Activated CD4-positive, alpha-beta T cell treated with anti-CD3 and anti-CD28 coated beads for 4 hours (primary cell): ENCODE measurements around the gene LFNG.

Experiments used
- DNase-seq, 2 donors: peaks; one replicate each; pipeline ENCODE4 v3.0.0-alpha.2; 2020

The LFNG gene

DNA sequence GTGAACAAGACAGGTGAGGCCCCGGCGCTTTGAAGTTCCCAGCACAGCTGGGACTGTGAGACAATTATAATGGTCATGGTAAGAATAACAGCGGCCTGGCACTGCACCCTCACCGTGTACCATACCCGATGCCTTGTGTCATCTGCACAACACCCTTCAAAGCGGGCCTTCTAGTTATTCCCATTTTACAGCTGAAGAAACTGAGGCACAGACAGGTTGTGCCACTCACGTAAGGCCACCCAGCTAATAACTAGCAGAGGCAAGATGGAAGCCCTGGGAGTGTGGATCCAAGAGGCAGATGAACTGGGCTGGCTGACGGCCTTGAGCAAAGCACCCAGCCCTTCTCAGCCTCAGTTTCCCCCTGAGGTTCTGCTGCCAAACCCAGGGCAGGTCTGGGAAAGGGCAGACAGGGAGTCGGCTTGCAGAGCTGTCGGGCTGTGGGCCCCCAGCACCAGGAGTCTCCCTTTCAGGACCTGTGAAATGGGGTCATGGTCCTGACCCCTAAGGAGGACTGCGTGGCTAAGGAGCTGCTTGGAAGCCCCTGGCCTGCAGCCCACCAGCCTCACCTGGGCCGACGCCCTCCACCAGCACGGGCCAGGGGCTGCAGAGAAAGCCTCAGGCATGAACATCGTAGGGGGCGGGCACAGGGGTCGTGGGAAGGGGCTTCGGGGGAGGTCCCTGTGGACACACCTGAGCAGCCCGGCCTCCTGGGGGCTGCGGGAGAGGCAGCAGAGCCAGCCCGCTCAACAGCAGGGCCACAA lies 15.3 kb upstream of the LFNG start:
- DNase-seq, result no peak

DNA sequence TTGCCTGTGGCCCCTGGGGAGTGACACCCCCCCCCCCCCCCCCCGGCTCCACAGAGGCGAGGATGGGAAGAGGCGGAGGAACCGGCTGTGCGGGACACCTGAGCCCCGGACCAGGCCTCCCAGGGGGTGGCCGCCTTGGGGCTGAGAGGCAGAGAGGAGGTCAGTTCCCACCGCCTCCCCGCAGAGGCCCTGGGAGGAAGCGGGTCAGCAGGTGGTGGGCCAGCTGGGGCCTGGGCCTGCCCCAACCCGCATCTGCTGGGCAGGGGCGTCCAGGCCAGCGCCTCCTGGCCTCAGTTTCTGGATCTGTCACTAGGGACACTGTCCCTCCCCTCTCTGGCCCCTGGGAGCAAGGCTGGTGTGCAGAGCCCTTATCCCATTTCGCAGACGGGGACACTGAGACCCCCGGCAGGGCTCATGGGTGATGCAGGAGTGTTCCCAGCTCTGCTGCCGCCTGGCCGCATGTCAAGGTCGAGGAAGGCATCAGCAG lies 14.6 kb upstream of the LFNG start:
- no peak for DNase-seq

DNA sequence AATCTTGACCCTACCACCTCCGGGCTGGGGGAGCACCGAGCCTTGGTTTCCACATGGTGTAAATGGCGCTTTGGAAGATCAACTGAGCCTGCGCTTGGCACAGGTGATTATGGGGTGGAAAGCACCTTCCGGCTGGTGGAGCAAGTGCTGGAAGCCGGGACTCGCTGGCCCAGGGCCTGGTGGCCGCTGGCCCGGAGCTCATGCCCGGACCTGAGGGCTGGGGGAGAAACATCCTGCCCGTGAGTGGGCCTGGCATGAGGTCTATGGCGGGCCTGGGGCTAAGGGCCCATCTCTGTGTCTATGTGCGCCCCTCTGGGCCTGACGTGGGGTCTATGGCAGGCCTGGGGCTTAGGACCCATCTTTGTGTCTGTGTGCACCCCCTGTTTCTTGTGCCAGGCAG lies 14.2 kb upstream of the LFNG start:
- DNase-seq, result no peak

DNA sequence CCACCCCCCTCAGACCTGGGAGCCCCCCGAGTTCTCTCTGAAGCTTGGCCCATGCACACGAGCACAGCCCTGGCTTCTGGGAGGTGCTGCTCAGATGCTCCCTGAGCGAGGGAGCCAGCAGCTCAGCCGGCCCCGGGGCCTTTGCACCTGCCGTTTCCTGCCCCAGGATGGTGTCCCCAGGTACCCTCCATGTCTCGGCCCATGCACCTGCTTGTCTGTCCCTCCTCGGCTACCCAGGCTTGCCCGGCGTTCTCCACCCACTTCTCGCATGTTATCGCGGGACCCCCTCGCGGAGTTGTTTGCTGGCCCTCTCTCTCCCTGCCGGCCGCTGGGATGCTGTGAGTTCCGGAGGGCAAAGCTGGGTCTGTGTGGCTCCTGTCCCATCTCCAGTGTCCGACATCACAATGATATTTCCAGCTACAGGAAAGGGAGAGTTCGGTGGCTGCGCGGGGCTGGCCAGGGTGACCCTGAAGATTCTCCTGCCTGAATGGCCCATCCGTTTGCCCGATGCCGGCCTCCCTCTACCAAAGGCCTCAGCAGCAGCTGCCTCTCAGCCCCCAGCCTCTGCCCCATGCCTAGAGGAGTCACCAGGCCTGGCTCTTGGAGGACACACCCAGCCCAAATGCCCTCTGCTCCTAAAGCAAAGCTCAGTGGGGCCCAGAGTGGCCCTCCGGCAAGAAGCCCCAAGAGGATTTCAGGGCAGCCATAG lies 12.2 kb upstream of the LFNG start:
- no peak for DNase-seq

DNA sequence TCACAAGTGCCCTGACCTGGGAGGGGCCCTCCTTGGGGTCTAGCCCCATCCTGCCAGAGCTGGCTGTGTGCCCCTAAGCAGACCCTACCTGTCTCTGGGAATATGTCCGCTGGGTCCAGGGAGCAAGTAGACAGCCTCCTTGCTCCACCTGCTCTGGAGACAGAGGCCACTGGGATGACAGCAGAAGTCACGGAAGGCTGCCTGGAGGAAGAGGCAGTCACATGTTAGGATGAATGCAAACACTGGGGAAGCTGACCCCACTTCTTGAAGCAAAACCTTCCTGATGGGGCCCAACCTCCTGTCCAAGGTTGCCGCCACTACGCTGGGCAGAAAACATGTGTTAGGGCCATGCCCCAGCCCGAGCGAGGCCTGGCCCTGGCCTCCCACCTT lies 11.7 kb upstream of the LFNG start:
- DNase-seq, result no peak

DNA sequence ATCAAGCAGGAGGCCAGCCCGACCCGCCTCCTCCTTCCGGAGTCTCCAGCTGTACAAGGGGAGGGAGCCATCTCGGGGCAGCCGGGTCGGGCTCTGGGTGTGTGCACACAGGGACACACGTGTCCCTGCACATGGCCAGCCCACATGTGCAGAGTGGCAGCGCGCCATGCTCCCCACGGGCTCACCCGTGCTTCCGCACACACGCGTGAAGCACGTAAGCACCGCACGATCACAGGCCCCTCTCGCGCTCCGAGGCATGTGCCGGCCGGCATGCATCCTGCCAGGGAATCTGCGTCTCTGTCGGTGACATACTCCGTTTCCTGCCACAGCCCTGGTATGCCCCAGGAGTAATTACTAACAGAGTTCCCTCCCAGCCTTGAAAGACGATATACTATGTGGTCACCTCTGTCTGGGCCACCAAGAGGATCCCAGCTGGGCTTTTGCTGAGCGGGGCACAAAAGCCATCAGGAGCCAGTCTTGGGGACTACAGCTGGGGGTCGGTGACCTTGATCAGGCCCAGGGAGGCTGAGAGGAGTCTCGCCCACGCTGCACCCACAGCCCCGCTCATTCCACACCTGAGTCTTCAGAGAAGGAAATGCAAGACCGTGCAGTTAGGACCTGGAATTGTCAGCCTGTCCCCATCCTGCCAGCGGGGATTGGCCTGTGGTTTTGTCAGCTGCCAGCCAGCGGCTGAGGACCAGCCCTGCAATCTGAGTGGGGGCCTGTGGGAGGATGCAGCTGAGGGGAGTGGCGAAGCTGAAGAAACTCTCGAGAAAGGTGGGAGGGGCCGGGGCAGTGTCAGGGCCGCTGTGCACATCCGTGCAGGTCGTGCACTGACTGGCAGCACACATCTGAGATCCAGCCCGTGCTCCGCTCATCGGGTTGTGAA lies 11.0 kb upstream of the LFNG start:
- peak; percentile 65 to 70 for DNase-seq

DNA sequence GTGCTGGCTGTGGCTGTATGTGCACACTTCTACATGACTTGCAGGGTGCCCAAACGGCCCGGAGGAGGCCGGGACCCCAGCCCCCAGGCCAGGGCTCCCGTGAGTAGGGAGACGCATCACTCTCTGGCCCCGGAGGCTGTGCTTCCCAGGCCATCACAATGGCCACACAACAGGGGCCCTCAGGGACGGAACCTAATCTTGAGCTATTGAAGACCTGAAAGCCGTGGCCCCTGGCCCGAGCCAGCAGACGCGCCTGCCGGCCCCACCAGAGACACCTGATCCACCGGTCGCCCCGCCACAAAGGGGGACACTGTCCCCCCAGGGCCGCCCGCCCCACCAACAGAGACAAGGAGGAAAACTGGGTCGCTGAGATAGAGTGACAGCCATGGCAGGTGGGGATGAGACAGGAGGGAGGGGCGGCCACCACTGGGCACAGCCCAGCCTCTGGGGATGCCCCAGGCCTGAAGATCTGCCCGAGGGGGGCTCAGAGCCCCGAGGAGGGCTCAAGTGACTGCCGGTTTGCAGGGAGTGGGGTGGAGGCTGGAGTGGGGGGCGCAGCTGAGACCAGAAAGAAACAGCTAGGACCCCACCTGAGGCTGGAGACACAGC lies 10.2 kb upstream of the LFNG start:
- no peak for DNase-seq

DNA sequence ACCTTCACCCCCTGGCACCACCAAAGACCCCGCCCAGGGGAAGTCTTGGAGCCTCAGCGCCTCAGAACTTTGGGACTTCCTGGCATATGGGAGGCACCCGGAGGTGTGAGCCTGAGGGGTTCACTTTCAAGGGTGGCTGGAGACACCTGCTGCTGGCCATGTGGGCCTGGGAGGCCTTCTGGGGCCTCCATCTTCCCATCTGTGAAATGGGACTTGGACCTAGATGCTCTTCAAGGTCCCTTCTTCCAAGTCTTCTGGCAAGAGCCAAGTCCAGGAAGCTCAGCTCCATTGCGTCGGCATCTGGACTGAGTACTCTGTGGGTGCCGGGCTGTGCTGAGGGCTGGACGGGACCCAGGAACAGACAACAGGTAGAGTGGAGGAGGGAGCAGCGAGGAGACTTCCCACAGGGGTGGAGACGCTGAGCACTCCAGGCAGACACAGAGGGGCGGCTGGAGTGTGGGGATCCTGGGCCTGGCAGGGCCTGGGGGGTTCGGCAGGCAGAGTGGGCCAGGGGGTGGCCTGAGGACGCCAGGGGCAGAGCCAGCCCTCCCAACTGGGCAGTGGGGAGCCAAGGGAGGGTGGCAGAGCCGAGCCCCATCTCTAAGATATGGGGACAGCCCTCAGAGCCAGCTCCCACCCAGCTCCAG lies 9.3 kb upstream of the LFNG start:
- DNase-seq, result no peak

DNA sequence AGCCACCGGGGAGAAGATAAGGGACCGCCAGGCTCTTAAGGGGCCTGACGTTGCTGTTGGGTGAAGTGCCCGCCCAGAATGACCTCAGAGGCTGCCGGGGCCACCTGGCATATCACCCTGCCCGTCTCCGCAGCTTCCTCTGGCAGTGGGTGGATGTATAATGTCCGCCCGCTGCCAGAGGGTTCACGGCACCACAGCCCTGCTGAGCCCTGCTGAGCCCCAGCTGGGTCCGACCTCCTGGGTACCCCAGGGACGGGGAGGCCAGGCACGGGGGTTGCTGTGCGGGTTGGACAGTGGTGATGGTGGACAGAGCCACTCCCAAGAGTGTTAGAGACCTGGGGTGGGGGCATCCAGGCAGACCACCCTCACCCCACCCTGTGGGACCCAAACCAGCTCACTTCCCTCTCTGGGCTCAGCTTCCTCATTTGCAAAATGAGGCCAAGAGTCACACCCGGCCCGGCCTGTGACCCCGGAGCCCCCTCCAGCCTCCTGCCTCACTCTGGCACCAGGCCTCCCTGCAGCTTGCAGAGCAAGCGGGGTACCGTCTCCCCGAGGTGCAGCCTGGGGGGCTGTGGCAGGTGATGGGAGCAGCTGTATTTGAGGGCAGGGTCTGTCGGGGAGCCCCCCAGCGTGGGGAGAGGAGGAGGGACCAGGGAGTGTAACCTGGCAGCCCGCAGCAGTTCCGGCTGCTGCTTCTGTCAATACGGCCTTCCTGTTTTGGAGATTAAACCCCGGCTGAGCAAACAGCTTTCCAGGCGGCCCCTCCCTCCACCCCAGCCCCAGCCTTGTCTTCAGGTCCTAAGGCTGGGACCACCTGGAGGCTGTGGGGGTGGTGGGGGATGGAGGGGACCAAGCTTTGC lies 8.4 kb upstream of the LFNG start:
- peak; percentile 46 to 54 for DNase-seq

DNA sequence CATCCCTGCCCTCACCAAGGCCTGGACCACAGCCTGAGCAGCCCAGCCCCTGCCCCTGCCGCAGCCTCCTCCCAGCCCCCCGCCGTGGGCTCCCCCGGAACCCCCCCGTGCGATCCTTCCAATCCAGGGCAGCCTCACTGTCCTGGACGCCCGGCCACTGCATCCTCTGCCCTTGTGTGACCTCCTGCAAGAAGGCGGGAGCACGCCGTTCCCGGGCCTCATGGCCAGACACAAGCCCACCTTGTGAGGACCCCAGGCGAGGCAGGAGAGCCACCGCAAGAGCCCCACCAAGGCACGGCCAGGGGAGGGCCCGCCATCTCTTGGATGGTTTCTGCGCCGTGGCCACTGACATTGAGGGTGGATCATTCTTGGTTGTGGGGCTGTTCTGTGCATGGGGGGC lies 7.8 kb upstream of the LFNG start:
- DNase-seq, result no peak

DNA sequence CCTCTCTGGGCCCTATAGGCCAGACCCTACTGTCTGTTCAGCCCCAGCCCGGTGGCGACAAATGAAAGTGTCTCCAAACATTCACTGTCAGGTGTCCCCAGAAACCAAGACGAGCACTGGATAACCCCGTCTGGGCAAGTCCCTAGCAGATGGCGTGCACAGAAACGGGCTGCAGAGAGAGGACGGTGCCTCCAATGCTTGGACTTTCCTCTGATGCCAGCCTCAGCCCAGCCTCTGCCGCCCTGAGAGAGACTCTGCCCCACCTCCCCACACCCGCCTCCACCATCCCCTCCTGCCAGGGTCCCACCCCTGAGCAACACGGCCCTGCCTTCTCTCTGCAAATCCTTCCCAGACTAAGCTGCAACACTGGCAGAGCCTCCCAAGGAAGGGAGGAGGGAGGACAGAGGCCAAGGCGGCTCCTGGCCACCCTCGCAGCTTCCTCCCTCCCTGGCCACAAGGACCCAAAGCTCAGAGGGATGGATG lies 7.4 kb upstream of the LFNG start:
- DNase-seq, result no peak

DNA sequence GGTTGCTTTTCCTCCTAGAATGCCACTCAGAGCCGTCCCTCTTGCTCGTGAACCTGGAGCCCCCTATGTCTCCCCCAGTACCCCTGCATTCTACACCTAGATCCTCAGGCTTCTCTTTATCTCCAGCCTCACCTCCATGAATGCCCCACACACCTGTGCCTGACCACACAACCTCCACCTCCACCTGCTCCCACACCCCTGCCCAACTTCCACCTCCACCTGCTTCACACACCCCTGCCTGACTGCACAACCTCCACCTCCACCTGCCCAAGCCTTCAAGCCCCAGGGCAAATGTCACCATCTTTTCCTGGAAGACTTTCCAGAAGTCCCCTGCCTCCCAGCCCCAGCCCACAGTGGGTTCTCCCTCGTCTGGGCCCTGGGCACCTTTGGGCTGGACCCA lies 6.9 kb upstream of the LFNG start:
- DNase-seq, result no peak

DNA sequence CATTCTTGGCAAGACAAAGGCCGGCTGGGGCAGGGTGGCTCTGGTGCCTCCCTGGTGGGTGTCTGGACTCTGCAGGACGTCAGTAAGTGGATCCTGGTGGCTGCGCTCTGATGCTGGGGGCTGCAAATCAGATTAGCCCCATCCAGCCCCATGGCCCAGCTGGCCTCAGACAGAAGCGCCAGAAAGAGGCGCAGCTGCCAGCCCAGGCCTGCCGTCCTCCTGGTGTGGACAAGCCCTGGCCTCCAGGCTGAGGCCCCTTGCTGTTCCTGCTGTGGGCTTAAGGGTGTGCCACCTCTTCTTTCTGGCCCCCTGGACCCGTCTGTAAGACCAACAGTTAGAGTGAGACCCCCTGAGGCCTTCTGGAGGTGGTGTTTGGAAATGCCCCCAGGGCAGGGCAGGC lies 5.9 kb upstream of the LFNG start:
- no peak for DNase-seq

DNA sequence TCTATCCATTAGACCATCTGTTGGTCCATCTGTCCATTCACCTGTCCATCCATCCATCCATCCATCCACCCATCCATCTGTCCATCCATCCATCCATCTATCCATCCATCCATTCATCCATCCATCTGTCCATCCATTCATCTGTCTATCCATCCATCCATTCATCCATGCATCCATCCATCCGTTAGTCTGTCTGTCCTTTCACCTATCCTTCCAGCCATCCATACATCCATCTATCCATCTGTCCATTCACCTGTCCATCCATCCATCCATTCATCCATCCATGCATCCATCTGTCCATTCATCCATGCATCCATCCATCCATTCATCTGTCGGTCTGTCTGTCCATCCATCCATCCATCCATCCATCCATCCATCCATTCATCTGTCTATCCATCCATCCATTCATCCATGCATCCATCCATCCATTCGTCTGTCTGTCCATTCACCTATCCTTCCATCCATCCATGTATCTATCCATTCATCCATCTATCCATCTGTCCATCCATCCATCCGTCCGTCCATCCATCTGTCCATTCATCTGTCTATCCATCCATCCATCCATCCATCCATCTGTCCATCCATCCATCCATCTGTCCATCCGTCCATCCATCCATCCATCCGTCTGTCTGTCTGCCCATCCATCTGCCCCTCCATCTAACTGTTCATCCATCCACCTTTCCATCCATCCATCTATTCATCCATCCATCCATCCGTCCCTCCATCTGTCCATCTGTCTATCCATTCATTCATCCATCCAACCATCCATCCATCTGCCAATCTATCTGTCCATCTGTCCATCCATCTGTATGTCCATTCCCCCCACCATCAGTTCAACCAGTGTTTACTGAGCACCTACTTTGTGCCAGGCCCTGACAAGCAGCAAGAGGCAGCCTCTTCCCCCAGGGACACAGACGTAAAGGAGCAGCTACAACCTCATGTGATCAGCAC lies 4.8 kb upstream of the LFNG start:
- DNase-seq, result no peak

DNA sequence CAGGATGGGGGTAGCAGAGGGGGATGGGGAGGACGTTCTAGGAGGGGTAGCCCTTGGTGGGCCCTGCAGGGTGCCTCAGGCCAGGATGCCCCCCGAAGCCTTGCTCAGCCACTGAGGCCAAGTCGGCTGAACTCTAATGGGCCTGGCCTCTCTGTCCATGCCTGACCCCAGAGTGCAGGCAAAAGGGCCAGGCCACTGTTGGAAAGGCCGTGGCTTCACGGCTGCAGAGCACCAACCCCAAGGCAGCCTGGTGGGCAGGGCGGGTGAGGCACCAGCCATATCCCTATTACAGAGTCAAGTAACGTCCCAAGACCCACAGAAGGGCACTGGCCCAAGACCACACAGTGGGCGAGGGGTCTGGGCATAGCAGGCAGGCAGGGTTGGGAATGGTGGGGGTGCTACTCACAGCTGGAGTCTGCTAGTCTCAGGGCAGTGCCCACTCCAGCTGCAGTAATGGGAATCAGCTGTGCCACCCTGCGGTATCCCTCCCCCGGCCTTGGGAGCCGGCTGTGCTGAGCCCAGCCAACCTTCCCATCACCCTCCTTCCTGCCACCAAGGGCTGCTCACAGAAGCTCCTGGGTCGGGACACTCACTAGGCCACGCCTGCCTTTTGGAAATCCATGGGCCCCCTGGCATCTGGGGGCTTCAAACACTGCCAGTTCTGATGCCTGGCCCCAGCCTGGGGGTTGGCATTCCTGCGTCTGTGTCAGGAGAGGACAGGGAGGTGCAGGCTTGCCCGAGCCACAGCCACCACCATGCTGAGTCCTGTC lies 4.0 kb upstream of the LFNG start:
- no peak for DNase-seq

DNA sequence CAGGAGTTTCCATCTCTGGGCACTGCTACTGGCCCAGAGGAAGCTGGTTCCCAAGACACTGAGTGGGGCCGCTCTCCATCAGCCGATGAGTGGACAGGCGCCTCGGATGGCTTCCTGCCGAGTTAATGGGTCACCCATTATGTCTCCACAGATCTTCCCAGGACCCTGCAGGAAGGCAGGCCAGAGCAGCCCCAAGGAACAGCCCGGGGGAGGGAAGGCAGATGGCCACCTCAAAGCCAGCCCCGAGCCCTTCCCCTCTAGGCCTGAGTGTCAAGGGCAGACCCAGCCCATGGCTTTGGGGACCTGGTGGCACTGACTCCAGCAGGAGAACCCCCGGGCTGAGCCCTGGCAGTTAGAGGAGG lies 3.4 kb upstream of the LFNG start:
- DNase-seq, result no peak

DNA sequence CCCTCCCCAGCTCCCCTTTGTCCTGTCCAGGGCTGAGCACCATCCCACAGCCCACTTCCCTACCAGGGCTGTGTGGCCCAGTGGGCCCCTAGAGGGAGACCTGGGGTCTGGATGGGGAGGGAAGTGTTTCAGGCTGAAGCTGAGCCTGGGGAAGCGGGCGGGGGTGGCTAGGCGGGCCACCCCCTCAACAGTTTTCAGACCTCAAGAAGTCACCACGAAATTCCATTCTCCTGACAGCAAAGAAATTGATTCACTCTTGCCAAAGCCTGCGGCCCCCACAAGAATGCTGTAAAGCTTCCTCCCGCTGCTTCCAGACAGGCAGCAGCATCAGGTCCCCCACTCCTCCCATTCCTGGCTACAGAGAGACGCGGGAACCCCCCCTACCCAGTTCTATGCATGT lies 2.5 kb upstream of the LFNG start:
- no peak for DNase-seq

DNA sequence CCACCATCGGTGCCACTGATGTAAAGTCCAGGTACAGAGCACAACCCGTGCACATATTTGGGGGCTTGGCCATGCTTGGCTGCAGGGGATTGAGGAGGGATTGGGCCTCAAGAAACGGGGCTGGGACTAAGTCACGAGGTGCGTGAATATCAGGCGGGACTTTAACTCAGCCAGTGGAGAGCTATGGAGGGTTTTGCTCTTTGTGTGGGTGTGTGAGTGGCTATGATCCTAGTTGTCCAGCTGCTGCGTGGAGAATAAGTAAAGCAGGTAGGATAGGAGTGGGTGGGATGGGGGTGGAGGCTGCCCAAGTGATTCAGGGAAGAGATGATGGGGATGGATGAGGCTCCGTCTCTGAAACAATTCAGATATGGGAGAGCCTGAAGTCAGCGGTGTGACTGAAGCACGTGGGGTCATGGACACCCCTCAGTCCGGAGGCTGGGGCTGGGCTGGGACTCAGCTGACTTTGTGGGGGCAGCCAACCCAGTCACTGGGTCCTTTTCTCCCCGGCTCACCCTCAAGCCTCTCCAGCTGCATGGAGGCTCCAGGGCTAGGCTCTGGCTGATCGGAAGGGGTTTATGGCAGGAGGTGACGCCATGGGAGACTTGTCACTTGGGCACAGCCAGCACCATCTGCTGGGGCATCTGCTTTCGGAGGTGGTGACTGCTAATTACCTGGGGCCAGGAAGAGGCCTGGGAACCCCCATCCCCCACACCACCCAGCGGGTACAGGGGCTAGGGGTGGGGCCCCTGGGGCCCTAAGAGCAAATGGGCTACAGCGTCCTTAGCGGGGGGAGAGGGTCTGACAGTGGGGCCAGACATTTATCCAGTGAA lies 1.7 kb upstream of the LFNG start:
- no peak for DNase-seq

DNA sequence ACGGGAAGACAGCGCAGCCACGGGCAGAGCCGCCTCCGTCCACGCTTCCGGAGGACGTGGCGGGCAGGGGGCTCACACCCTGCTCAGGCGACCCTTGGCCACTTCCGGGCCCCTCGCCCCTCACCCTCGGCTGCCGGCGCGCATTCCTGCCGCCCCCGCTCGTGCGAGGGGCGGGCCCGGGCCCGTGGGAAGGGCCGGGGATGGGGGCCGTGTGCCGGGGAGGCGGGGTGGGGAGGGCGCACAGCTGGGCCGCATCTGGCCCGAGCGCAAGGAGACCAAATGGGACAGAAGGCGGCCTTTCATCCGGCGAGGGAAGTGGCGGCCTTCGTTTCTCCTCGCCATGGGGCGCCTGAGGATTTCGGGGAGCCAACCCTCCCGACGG lies 846 bp upstream of the LFNG start:
- DNase-seq, result no peak
